Pericardium fibroblast (primary cell): ENCODE data around the gene MPC2. TPM values are rescaled to one million over a fixed set of nuclear protein-coding genes. Genes with fewer than 3 reads are reported as not detected.

ENCODE experiments used
- total RNA-seq: library from RNA; depleted of rRNA; stranded (reverse); fragments of >200 nt; gene quantifications from 2 replicates; pipeline ENCODE4 v1.2.3, GENCODE V29; 2015

The MPC2 gene
- 23.5 and 36.5 TPM in 2 replicates for total RNA-seq

GRCh38 chr1:167936930-167937708 lies at the start of gene MPC2:
TSS of gene MPC2 (minus strand) at chr1:167937072. CDS start at chr1:167935841, 1,231 bp downstream.

GRCh38 chr1:167936068-167936929 lies 573 bp downstream of the MPC2 start, which contains the start of gene DCAF6:
TSS of gene DCAF6 (plus strand) at chr1:167936683. CDS start at chr1:167936912, 229 bp downstream.

GRCh38 chr1:167913895-167914496 lies 22.9 kb downstream of the MPC2 start, which contains the start of gene ADCY10:
TSS of gene ADCY10 (minus strand) at chr1:167914134. CDS start at chr1:167905140, 8,994 bp downstream.

Other genes with a start within 250 kb of the MPC2 start
- 96.4 and 118 TPM in 2 replicates for gene MPZL1, start 215.1 kb downstream of the MPC2 start, total RNA-seq
- gene ADCY10, start 22.9 kb downstream of the MPC2 start, total RNA-seq, result not detected in 2 replicates
- gene DCAF6, start 389 bp downstream of the MPC2 start, total RNA-seq, result 51.8 and 61.1 TPM in 2 replicates
- gene GPR161, start 199.9 kb upstream of the MPC2 start, total RNA-seq, result 8.5 and 11.2 TPM in 2 replicates
- 28.9 and 33.0 TPM in 2 replicates for gene TIPRL, start 241.9 kb upstream of the MPC2 start, total RNA-seq